GM12878 (cell line): ENCODE measurements around the gene SNU13. TPM values are rescaled to one million over a fixed set of nuclear protein-coding genes. Genes with fewer than 3 reads are reported as not detected.

Source experiments
- ATAC-seq: fragments of 200-7000 bp; cut with Tn5 transposase; 3 replicates; pipeline ENCODE4 v1.9.1; 2020; ENCODE audit warnings: mild to moderate bottlenecking, moderate library complexity
- Bru-seq: library from RNA; stranded (reverse); fragments of 400-500 nt; gene quantifications from one replicate; lab custom pipeline; 2021; lab: Mats Ljungman, UMichigan
- BruChase-seq, 2 experiments: library from RNA; stranded (reverse); fragments of 400-500 nt; gene quantifications; one replicate each; lab custom pipeline; 2021; lab: Mats Ljungman, UMichigan
- BruUV-seq: library from RNA; stranded (reverse); fragments of 400-500 nt; replicated peaks from 2 replicates; lab custom pipeline; 2021; lab: Mats Ljungman, UMichigan
- CTCF ChIA-PET: fragments of 300-600 bp; sonication (Branson Sonifier 250); formaldehyde crosslinking; extraction: SDS; loops from one replicate; lab custom pipeline; 2021; ENCODE audit warnings: inconsistent platforms; lab: Yijun Ruan, JAX
- POLR2A ChIA-PET: fragments of 350-600 bp; formaldehyde crosslinking; extraction: SDS; loops from one replicate; lab custom pipeline; 2021; ENCODE audit warnings: inconsistent platforms; lab: Charles Lee
- RAD21 ChIA-PET: fragments of 300-600 bp; sonication (Branson Sonifier 250); formaldehyde crosslinking; loops from one replicate; lab custom pipeline; 2023; ENCODE audit warnings: antibody characterized with exemption; ENCODE audit not compliant: unreplicated experiment; lab: Charles Lee
- SMC1A ChIA-PET: fragments of 300-600 bp; sonication (Branson Sonifier 250); formaldehyde crosslinking; loops from one replicate; lab custom pipeline; 2023; ENCODE audit not compliant: unreplicated experiment, uncharacterized antibody; lab: Charles Lee
- DNase-seq: peaks from one replicate; pipeline ENCODE4 v3.0.0-alpha.2; 2011; ENCODE audit warnings: low read depth, low spot score
- FAIRE-seq: peaks from 3 replicates; lab custom pipeline; 2011; peaks lifted over from hg19 to GRCh38; lab: Jason Lieb, UNC
- H2AFZ ChIP-seq: 2 replicates; pipeline ENCODE4 v1.6.0; 2011; ENCODE audit warnings: low read depth, low read length, control low read depth; ENCODE audit not compliant: control insufficient read depth
- H3K27ac ChIP-seq: 2 replicates; pipeline ENCODE4 v1.5.1; 2011; ENCODE audit warnings: control low read depth; ENCODE audit not compliant: control insufficient read depth, insufficient read depth
- H3K27me3 ChIP-seq, 2 experiments: replicated peaks in 1 of 2; 2 replicates each; pipeline versions ENCODE4 v1.6.0 to v1.6.1; 2011; ENCODE audit warnings: low read length in 1 of 2; ENCODE audit not compliant: control insufficient read depth in 2 of 2, insufficient read depth in 2 of 2
- H3K36me3 ChIP-seq, 2 experiments: 2 replicates each; pipeline ENCODE4 v1.5.1; 2011; ENCODE audit warnings: low read length in 1 of 2; ENCODE audit not compliant: control insufficient read depth in 2 of 2, insufficient read depth in 2 of 2
- H3K4me1 ChIP-seq: 2 replicates; pipeline ENCODE4 v1.6.1; 2011; ENCODE audit warnings: mild to moderate bottlenecking, low read length, moderate library complexity, mixed read lengths; ENCODE audit not compliant: control insufficient read depth, insufficient read depth
- H3K4me2 ChIP-seq: 2 replicates; pipeline ENCODE4 v1.6.0; 2011; ENCODE audit warnings: control low read depth; ENCODE audit not compliant: control insufficient read depth, insufficient read depth
- H3K4me3 ChIP-seq: fragments of 200-600 bp; sonication (generic); 2 replicates; pipeline ENCODE4 v1.5.1; 2016
- H3K79me2 ChIP-seq: 2 replicates; pipeline ENCODE4 v1.6.0; 2011; ENCODE audit warnings: low read length; ENCODE audit not compliant: control insufficient read depth, insufficient read depth
- H3K9ac ChIP-seq: 2 replicates; pipeline ENCODE4 v1.8.0; 2011; ENCODE audit warnings: low read length, control low read depth, mixed read lengths; ENCODE audit not compliant: control insufficient read depth, insufficient read depth
- H3K9me3 ChIP-seq: replicated peaks from 3 replicates; pipeline ENCODE4 v1.5.1; 2011; ENCODE audit warnings: mild to moderate bottlenecking, low read length; ENCODE audit not compliant: control insufficient read depth, insufficient read depth
- H4K20me1 ChIP-seq: 2 replicates; pipeline ENCODE4 v1.6.0; 2011; ENCODE audit not compliant: control insufficient read depth, insufficient read depth
- FOS ChIP-seq: IDR thresholded peaks from 3 replicates; pipeline ENCODE4 v1.6.1; 2011; ENCODE audit warnings: borderline replicate concordance; ENCODE audit not compliant: insufficient read length; ENCODE audit errors: extremely low read depth
- JUNB ChIP-seq: IDR thresholded peaks from 2 replicates; pipeline ENCODE4 v1.6.1; 2016; ENCODE audit warnings: antibody characterized with exemption, mild to moderate bottlenecking
- LARP7 ChIP-seq: fragments of 450-650 bp; IDR thresholded peaks from 2 replicates; pipeline ENCODE4 v1.6.1; 2017; ENCODE audit warnings: mild to moderate bottlenecking
- PAX5 ChIP-seq: IDR thresholded peaks from 2 replicates; pipeline ENCODE4 v1.6.1; 2011; ENCODE audit warnings: low read depth, low read length, borderline replicate concordance
- POLR2AphosphoS5 ChIP-seq: IDR thresholded peaks from 2 replicates; pipeline ENCODE4 v1.6.1; 2011; ENCODE audit warnings: mild to moderate bottlenecking, low read length, inconsistent platforms
- POU2F2 ChIP-seq: IDR thresholded peaks from 3 replicates; pipeline ENCODE4 v1.6.1; 2011; ENCODE audit warnings: low read depth, mild to moderate bottlenecking, low read length, borderline replicate concordance
- RB1 ChIP-seq: fragments of 450-650 bp; formaldehyde crosslinking; IDR thresholded peaks from 2 replicates; pipeline ENCODE4 v1.6.1; 2017; ENCODE audit warnings: mild to moderate bottlenecking, borderline replicate concordance
- SIN3A ChIP-seq: IDR thresholded peaks from 2 replicates; pipeline ENCODE4 v1.6.1; 2012; ENCODE audit warnings: low read depth, low read length, improper control_type of control experiment
- ZZZ3 ChIP-seq: IDR thresholded peaks from 2 replicates; pipeline ENCODE4 v1.6.1; 2011; ENCODE audit warnings: low read depth; ENCODE audit not compliant: control insufficient read depth, insufficient read length
- WGBS: methylation state at CpG from one replicate; pipeline ENCODE4 v1.1.6; 2016; ENCODE audit warnings: low lambda C conversion rate; ENCODE audit not compliant: insufficient replicate concordance, insufficient coverage; ENCODE audit errors: missing lambda C conversion rate; 5-methylcytosine and 5-hydroxymethylcytosine counted together
- in situ Hi-C: fragments of 300-500 bp; cut with MboI; formaldehyde crosslinking; loops from 9 replicates; pipeline ENCODE4 v1.14.3; 2018; ENCODE audit warnings: mixed read lengths
- intact Hi-C: fragments of 100-400 bp; cut with micrococcal nuclease; formaldehyde crosslinking; loops from one replicate; pipeline ENCODE4 v1.14.2; 2022; ENCODE audit not compliant: unreplicated experiment
- long read RNA-seq, 2 experiments: library from polyadenylated mRNA; unstranded; transcript quantifications; one replicate each; pipeline ENCODE4 v2.0.0, GENCODE V29; 2019 to 2020
- polyA minus RNA-seq, 3 experiments: library from RNA; depleted of rRNA, polyadenylated mRNA; stranded (reverse); fragments of >200 nt; gene quantifications; 2 replicates each; pipeline ENCODE4 v1.2.3, GENCODE V29; 2011
- polyA plus RNA-seq, 11 experiments: library from polyadenylated mRNA; depleted of rRNA in 4 of 11; unstranded in 6 of 11; stranded (reverse) in 5 of 11; fragments of >200 nt; fragmentation: Nextera tagmentation in 4 of 11; fragmentation: Illumina TruSeq in 1 of 11; extraction: Ambion mirVana in 4 of 11; extraction: Trizol in 1 of 11; gene quantifications; 1 replicate in 1 of 11; 2 replicates in 10 of 11; pipeline versions ENCODE4 v1.2.1 to v1.2.3, GENCODE V29; 2011 to 2016; ENCODE audit warnings: inconsistent platforms in 2 of 11, missing spikeins in 2 of 11, low read depth in 1 of 11
- total RNA-seq, 4 experiments: library from RNA; depleted of rRNA in 3 of 4; stranded (reverse); fragments of >200 nt in 3 of 4; fragmentation: Illumina TruSeq in 1 of 4; extraction: Trizol in 1 of 4; gene quantifications; 2 replicates each; pipeline versions ENCODE4 v1.2.1 to v1.2.3, GENCODE V29; 2013 to 2021
- TF ChIP-seq, protein P1 (sequence below): fragments of 450-650 bp; formaldehyde crosslinking; IDR thresholded peaks from 2 replicates; pipeline ENCODE4 v1.4.0; 2020; ENCODE audit warnings: mild to moderate bottlenecking, moderate library complexity

SNU13 gene
- total RNA-seq (2013; cell fraction: nucleolus; rRNA removed) = 43.0 and 51.7 TPM in 2 replicates
- total RNA-seq (2014; rRNA removed) = 196 and 204 TPM in 2 replicates
- 153 and 157 TPM in 2 replicates for total RNA-seq (2014; rRNA removed; fragmentation: Illumina TruSeq; extraction: Trizol)
- total RNA-seq (2021) = 232 and 236 TPM in 2 replicates
- 192 TPM for polyA plus RNA-seq (2011; ENCODE audit: low read depth)
- 158 and 265 TPM in 2 replicates for polyA plus RNA-seq (2011; rRNA removed)
- polyA plus RNA-seq (2011; cell fraction: cytosol; rRNA removed) = 270 and 433 TPM in 2 replicates
- polyA plus RNA-seq (2011; cell fraction: nucleus; rRNA removed) = 170 and 206 TPM in 2 replicates
- polyA plus RNA-seq (2012) = 142 and 149 TPM in 2 replicates
- 123 and 211 TPM in 2 replicates for polyA plus RNA-seq (2014; fragmentation: Illumina TruSeq; extraction: Trizol)
- 100 to 1,000 TPM; 611 to 870 TPM for polyA plus RNA-seq (2014; fragmentation: Nextera tagmentation; extraction: Ambion mirVana)
- 246 and 249 TPM in 2 replicates for polyA plus RNA-seq (2014; rRNA removed)
- 100 to 1,000 TPM; 457 to 472 TPM for polyA plus RNA-seq (2016; fragmentation: Nextera tagmentation; extraction: Ambion mirVana)
- 105 and 142 TPM in 2 replicates for polyA minus RNA-seq (2011; rRNA and poly(A)+ RNA removed)
- 37.7 and 51.7 TPM in 2 replicates for polyA minus RNA-seq (2011; cell fraction: cytosol; rRNA and poly(A)+ RNA removed)
- 27.7 and 41.9 TPM in 2 replicates for polyA minus RNA-seq (2011; cell fraction: nucleus; rRNA and poly(A)+ RNA removed)
- Bru-seq, nascent RNA = percentile 91 among the genes with signal in this experiment
- BruChase-seq, experiment 1, labeled RNA remaining after a 6-hour chase = percentile 93 among the genes with signal in this experiment
- percentile 88 among the genes with signal in this experiment for BruChase-seq, experiment 2, labeled RNA remaining after a 2-hour chase
- long read RNA-seq, experiment 1, transcript SNU13-202 (3 exons, 1,503 nt) = major isoform, 199 of 241 reads
- long read RNA-seq, experiment 1, transcript SNU13-211 (4 exons, 1,036 nt) = minor isoform, 6 of 241 reads
- long read RNA-seq, experiment 1, transcript SNU13-201 (3 exons, 877 nt) = minor isoform, 14 of 241 reads
- long read RNA-seq, experiment 1, partial matches to known transcripts = 12 of 241 reads
- long read RNA-seq, experiment 1, other reads (novel, unspliced or antisense) = 10 of 241 reads
- long read RNA-seq, experiment 2, transcript SNU13-211 (4 exons, 1,036 nt) = minor isoform, 28 of 828 reads
- long read RNA-seq, experiment 2, transcript SNU13-201 (3 exons, 877 nt) = minor isoform, 88 of 828 reads
- long read RNA-seq, experiment 2, transcript SNU13-202 (3 exons, 1,503 nt) = major isoform, 663 of 828 reads
- long read RNA-seq, experiment 2, partial matches to known transcripts = 14 of 828 reads
- long read RNA-seq, experiment 2, other reads (novel, unspliced or antisense) = 35 of 828 reads

DNA sequence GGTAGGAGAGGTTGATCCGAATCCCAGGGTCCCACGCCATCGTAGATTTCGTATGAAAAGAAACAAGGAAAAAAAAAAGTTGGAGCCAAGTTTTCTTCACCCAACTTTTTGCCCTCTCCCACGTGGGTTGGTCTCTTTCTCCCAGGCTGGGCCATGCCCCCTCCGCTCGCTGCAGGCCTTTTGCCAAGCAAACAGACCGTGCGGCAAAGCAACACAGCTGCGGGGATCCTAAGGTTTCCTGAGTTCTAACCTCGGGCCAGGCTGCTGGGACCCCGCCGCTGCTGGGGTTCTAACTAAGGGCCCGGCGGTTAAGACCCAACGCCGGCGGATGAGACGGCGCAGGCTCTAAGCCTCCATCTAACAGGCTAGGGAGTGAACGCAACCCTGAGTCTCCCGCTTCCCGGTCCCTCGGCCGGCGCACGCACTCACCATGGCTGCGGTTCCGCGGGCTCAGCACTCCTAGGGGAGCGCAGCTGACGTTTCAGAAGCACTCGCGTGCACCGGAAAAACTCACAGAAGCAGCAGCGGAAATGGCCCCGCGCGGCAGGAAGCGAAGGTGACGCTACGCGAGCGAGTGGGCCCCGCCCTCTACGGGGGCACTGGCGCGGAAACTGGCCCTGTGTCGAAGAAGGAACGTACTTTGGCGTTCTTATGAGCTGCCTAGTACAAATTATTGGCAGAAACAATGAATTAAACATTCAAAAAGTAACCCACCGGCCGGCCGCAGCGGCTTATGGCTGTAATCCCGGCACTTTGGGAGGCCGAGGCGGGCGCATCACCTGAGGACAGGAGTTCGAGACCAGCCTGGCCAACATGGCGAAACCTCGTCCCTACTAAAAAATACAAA lies at the start of gene SNU13:
Gene SNU13 (minus strand): TSS at position 503 of the 847 bp plus-strand sequence. CDS start 71 bp downstream, at position 432.
- Histone ChIP-seq H3K9me3 (no peaks in the 10 kb centered on the region), H3K36me3 (no peaks in the 10 kb centered on the region; a peak in 1 of 4 replicates), H3K9ac (peak within 1 kb of the TSS; percentile 90), H3K4me2 (peak within 1 kb of the TSS; percentile 89), H4K20me1 (no peaks in the 10 kb centered on the region; the same call in 1 of the 2 replicates), H3K27ac (peak within 1 kb of the TSS; percentile 98), H2AFZ (peak within 1 kb of the TSS; percentile 77), H3K27me3 (no peaks in the 10 kb centered on the region), H3K79me2 (peaks cover 54% of the 10 kb centered on the region), H3K4me1 (peaks cover 3% of the 10 kb centered on the region; the same call in 1 of the 2 replicates), H3K4me3 (peak within 1 kb of the TSS; percentile 87)
- ATAC-seq (peak; percentile 93), DNase-seq (peak; percentile 73), FAIRE-seq (peak; percentile 77)
- SMC1A ChIA-PET = interaction anchor here (0.8 to 3.5 kb wide), 4 partner anchors 9 to 278 kb away, joined by 3 to 20 read pairs (median 3); partner anchors contain the start of gene MEI1
- POLR2A ChIA-PET = interaction anchor here (0.5 to 2.9 kb wide), 14 partner anchors 9 to 521 kb away, joined by 3 to 15 read pairs (median 4); partner anchors contain the start of genes CCDC134, DESI1, MEI1 and POLR3H
- RAD21 ChIA-PET = interaction anchor here (0.7 to 2.0 kb wide), 9 partner anchors 9 to 250 kb away, joined by 3 to 8 read pairs (median 4); partner anchors contain the start of genes CCDC134, DESI1 and XRCC6
- intact Hi-C loops = no loop called here
- in situ Hi-C loops = no loop called here
- CTCF ChIA-PET = interaction anchor here (0.7 to 2.8 kb wide), 6 partner anchors 9 to 143 kb away, joined by 3 to 21 read pairs (median 6); partner anchors contain the start of gene MEI1
- WGBS = under 1% methylated on average over 62 of the region's 62 CpGs
- no TSS peak for BruUV-seq
- no peak for TF ChIP-seq JUNB
- peak; percentile 48; the same call in 1 of the 3 replicates for TF ChIP-seq POU2F2
- TF ChIP-seq POLR2AphosphoS5 = peak; percentile 93
- peak; percentile 97 for TF ChIP-seq PAX5
- TF ChIP-seq SIN3A = 0 out of 2 replicates have a peak, but pooled peaks have one; percentile 58
- TF ChIP-seq, protein P1, sequence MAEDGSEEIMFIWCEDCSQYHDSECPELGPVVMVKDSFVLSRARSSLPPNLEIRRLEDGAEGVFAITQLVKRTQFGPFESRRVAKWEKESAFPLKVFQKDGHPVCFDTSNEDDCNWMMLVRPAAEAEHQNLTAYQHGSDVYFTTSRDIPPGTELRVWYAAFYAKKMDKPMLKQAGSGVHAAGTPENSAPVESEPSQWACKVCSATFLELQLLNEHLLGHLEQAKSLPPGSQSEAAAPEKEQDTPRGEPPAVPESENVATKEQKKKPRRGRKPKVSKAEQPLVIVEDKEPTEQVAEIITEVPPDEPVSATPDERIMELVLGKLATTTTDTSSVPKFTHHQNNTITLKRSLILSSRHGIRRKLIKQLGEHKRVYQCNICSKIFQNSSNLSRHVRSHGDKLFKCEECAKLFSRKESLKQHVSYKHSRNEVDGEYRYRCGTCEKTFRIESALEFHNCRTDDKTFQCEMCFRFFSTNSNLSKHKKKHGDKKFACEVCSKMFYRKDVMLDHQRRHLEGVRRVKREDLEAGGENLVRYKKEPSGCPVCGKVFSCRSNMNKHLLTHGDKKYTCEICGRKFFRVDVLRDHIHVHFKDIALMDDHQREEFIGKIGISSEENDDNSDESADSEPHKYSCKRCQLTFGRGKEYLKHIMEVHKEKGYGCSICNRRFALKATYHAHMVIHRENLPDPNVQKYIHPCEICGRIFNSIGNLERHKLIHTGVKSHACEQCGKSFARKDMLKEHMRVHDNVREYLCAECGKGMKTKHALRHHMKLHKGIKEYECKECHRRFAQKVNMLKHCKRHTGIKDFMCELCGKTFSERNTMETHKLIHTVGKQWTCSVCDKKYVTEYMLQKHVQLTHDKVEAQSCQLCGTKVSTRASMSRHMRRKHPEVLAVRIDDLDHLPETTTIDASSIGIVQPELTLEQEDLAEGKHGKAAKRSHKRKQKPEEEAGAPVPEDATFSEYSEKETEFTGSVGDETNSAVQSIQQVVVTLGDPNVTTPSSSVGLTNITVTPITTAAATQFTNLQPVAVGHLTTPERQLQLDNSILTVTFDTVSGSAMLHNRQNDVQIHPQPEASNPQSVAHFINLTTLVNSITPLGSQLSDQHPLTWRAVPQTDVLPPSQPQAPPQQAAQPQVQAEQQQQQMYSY = no peak
- peak; percentile 29 for TF ChIP-seq LARP7
- no peak for TF ChIP-seq ZZZ3
- TF ChIP-seq RB1 = peak; percentile 84
- TF ChIP-seq FOS = no peak
